Smooth muscle cell (in vitro differentiated cells): ENCODE measurements around the gene CLINT1. TPM values are rescaled to one million over a fixed set of nuclear protein-coding genes. Genes with fewer than 3 reads are reported as not detected.

Experiments used
- DNase-seq: peaks from one replicate; lab custom pipeline; 2025; ENCODE audit not compliant: unreplicated experiment; lab: John Stamatoyannopoulos, UW
- H2AFZ ChIP-seq: fragments of 200-600 bp; sonication (generic); 2 replicates; pipeline ENCODE4 v1.6.0; 2016; ENCODE audit warnings: antibody characterized with exemption, low read depth, mild to moderate bottlenecking
- H3F3A ChIP-seq: fragments of 200-600 bp; sonication (generic); 2 replicates; pipeline ENCODE4 v1.6.0; 2017; ENCODE audit warnings: antibody characterized with exemption, low read depth
- H3K27ac ChIP-seq: fragments of 200-600 bp; sonication (generic); 2 replicates; pipeline ENCODE4 v1.5.1; 2016; ENCODE audit warnings: low read depth, mild to moderate bottlenecking
- H3K27me3 ChIP-seq: fragments of 200-600 bp; sonication (generic); 2 replicates; pipeline ENCODE4 v1.6.1; 2016; ENCODE audit warnings: low read depth, mild to moderate bottlenecking
- H3K36me3 ChIP-seq: fragments of 200-600 bp; sonication (generic); 2 replicates; pipeline ENCODE4 v1.5.1; 2016; ENCODE audit warnings: low read depth
- H3K4me1 ChIP-seq: fragments of 200-600 bp; sonication (generic); 2 replicates; pipeline ENCODE4 v1.5.1; 2016; ENCODE audit warnings: low read depth
- H3K4me2 ChIP-seq: fragments of 200-600 bp; sonication (generic); 2 replicates; pipeline ENCODE4 v1.6.0; 2016; ENCODE audit warnings: mild to moderate bottlenecking
- H3K4me3 ChIP-seq: fragments of 200-600 bp; sonication (generic); 2 replicates; pipeline ENCODE4 v1.5.1; 2016; ENCODE audit warnings: mild to moderate bottlenecking
- H3K79me2 ChIP-seq: fragments of 200-600 bp; sonication (generic); 2 replicates; pipeline ENCODE4 v1.6.0; 2016; ENCODE audit warnings: low read depth, mild to moderate bottlenecking
- H3K9ac ChIP-seq: fragments of 200-600 bp; sonication (generic); 2 replicates; pipeline ENCODE4 v1.6.0; 2016; ENCODE audit warnings: low read depth
- H3K9me3 ChIP-seq: fragments of 200-600 bp; sonication (generic); replicated peaks from 2 replicates; pipeline ENCODE4 v1.5.1; 2016; ENCODE audit warnings: low read depth
- H4K20me1 ChIP-seq: fragments of 200-600 bp; sonication (generic); 2 replicates; pipeline ENCODE4 v1.6.0; 2016; ENCODE audit warnings: low read depth
- CTCF ChIP-seq: fragments of 200-600 bp; sonication (generic); IDR thresholded peaks from 2 replicates; pipeline ENCODE4 v1.5.1; 2017; ENCODE audit warnings: borderline replicate concordance, mild to moderate bottlenecking, antibody characterized with exemption; ENCODE audit not compliant: insufficient read depth, poor library complexity, severe bottlenecking
- WGBS: methylation state at CpG from one replicate; pipeline ENCODE4 v1.1.7; 2016; ENCODE audit warnings: low lambda C conversion rate; 5-methylcytosine and 5-hydroxymethylcytosine counted together
- polyA plus RNA-seq: library from polyadenylated mRNA; unstranded; fragments of >200 nt; fragmentation: Nextera tagmentation; extraction: Ambion mirVana; gene quantifications from 2 replicates; pipeline ENCODE4 v1.2.1, GENCODE V29; 2016
- total RNA-seq: library from RNA; depleted of rRNA; stranded (reverse); fragments of >200 nt; gene quantifications from 2 replicates; pipeline ENCODE4 v1.2.3, GENCODE V29; 2014

Gene CLINT1
- total and polyA plus RNA-seq, 2 experiments from 2014 or later = 63.5 to 83.9 TPM

- DNase-seq = no peak
- Histone ChIP-seq H3K4me1 (no peaks in the 10 kb centered on the region), H3K9ac (no peak overlapping the region), H3K27ac (no peak overlapping the region), H3K4me2 (no peak overlapping the region), H2AFZ (no peak overlapping the region), H3K79me2 (no peaks in the 10 kb centered on the region), H3K27me3 (no peaks in the 10 kb centered on the region), H3K9me3 (no peaks in the 10 kb centered on the region), H3K36me3 (no peaks in the 10 kb centered on the region), H3F3A (no peaks in the 10 kb centered on the region), H4K20me1 (no peaks in the 10 kb centered on the region), H3K4me3 (no peak overlapping the region)
- TF ChIP-seq CTCF = no peak
- WGBS = 85% methylated on average over 2 of the region's 2 CpGs
Observed at GRCh38 chr5:157877821-157878220, 18.9 kb upstream of the CLINT1 start.

- Histone ChIP-seq H3K27ac (no peak overlapping the region), H3K79me2 (no peaks in the 10 kb centered on the region), H3K4me3 (no peak overlapping the region), H3K27me3 (no peaks in the 10 kb centered on the region), H3K36me3 (no peaks in the 10 kb centered on the region), H3K9me3 (no peaks in the 10 kb centered on the region), H3K4me1 (no peaks in the 10 kb centered on the region), H2AFZ (no peak overlapping the region), H3K9ac (no peak overlapping the region), H4K20me1 (no peaks in the 10 kb centered on the region), H3K4me2 (no peak overlapping the region), H3F3A (no peaks in the 10 kb centered on the region)
- no peak for DNase-seq
- WGBS = 73% methylated on average over 5 of the region's 5 CpGs
- no peak for TF ChIP-seq CTCF
Observed at GRCh38 chr5:157874861-157875260, 15.9 kb upstream of the CLINT1 start.

- TF ChIP-seq CTCF = no peak
- H3K27ac ChIP-seq = peak overlapping the region; percentile 80
- H3K4me2 ChIP-seq = no peak overlapping the region
- H3K4me1 ChIP-seq = no peaks in the 10 kb centered on the region
- H3F3A ChIP-seq = no peaks in the 10 kb centered on the region
- no peaks in the 10 kb centered on the region for H3K79me2 ChIP-seq
- peak overlapping the region; percentile 74 for H3K9ac ChIP-seq
- H3K36me3 ChIP-seq = no peaks in the 10 kb centered on the region
- no peaks in the 10 kb centered on the region for H3K9me3 ChIP-seq
- H3K27me3 ChIP-seq = no peaks in the 10 kb centered on the region
- H4K20me1 ChIP-seq = no peaks in the 10 kb centered on the region
- no peak for DNase-seq
- no peak overlapping the region for H3K4me3 ChIP-seq
- 62% methylated on average over 7 of the region's 7 CpGs for WGBS
- no peak overlapping the region for H2AFZ ChIP-seq
Observed at GRCh38 chr5:157870837-157871834, 12.2 kb upstream of the CLINT1 start.
